ENCODE data around the gene MSX2.
"Not testable (repeated sequence)": the region's sequence is repeated elsewhere in the genome, so short reads cannot be mapped to it uniquely, and the experiment has no call there.

The MSX2 gene

GRCh38 chr5:174759091-174759490 lies 34.7 kb downstream of the MSX2 start:
- H3K4me2 ChIP-seq (ENCODE audit: low read depth, low read length, poor library complexity, severe bottlenecking) = no peak overlapping the region
- H3K9ac ChIP-seq (ENCODE audit: low read depth, low read length, poor library complexity, severe bottlenecking) = no peak overlapping the region
- H2AFZ ChIP-seq (ENCODE audit: low read length) = no peak overlapping the region
- H3K9me3 ChIP-seq (ENCODE audit: insufficient read depth, low read depth, low read length) = no peaks in the 10 kb centered on the region
- no peaks in the 10 kb centered on the region for H4K20me1 ChIP-seq (ENCODE audit: insufficient read depth, low read length, poor library complexity, severe bottlenecking)
- no peaks in the 10 kb centered on the region for H3K36me3 ChIP-seq (ENCODE audit: insufficient read depth, low read length)
- no peaks in the 10 kb centered on the region for H3K79me2 ChIP-seq (ENCODE audit: insufficient read depth, low read length)
- TF ChIP-seq CTCF (conservative IDR thresholded peaks at IDR 0.05; ENCODE audit: low read length) (no peak), EZH2phosphoT487 (IDR thresholded peaks at IDR 0.05; ENCODE audit: borderline replicate concordance) (no peak)
- no peak overlapping the region for H3K4me3 ChIP-seq (ENCODE audit: low read length, poor library complexity, severe bottlenecking)
- H3K4me1 ChIP-seq (ENCODE audit: insufficient read depth, low read length, poor library complexity, severe bottlenecking) = no peaks in the 10 kb centered on the region
- H3K27me3 ChIP-seq (ENCODE audit: insufficient read depth, low read length, poor library complexity, severe bottlenecking) = no peaks in the 10 kb centered on the region
- H3K9me2 ChIP-seq (replicated peaks; ENCODE audit: low read depth, low read length) = no peaks in the 10 kb centered on the region
- H3F3A ChIP-seq (ENCODE audit: low read depth) = no peaks in the 10 kb centered on the region

DNA sequence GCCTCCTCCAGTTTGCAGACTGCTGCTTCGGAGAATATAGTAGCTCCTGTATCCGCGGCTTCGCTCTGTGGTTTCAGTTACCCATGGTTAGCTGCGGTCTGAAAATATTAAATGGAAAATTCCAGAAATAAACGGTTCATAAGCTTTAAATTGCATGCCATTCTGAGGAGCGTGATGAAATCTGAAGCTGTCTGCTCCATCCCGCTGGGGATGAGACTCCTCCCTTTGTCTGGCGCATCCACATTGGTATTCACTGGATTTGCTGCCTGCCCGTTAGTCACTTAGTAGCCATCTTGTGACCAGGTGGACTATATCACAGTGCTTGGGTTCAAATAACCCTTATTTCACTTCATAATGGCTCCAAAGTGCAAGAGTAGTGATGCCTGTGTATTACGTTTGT lies 36.3 kb downstream of the MSX2 start:
- Histone ChIP-seq H3K79me2 (ENCODE audit: insufficient read depth, low read length) (no peaks in the 10 kb centered on the region), H3K4me1 (ENCODE audit: insufficient read depth, low read length, poor library complexity, severe bottlenecking) (no peaks in the 10 kb centered on the region), H3K9ac (ENCODE audit: low read depth, low read length, poor library complexity, severe bottlenecking) (no peak overlapping the region), H3K4me2 (ENCODE audit: low read depth, low read length, poor library complexity, severe bottlenecking) (no peak overlapping the region), H3K9me3 (ENCODE audit: insufficient read depth, low read depth, low read length) (no peaks in the 10 kb centered on the region), H2AFZ (ENCODE audit: low read length) (no peak overlapping the region), H4K20me1 (ENCODE audit: insufficient read depth, low read length, poor library complexity, severe bottlenecking) (no peaks in the 10 kb centered on the region), H3K27me3 (ENCODE audit: insufficient read depth, low read length, poor library complexity, severe bottlenecking) (no peaks in the 10 kb centered on the region), H3K9me2 (replicated peaks; ENCODE audit: low read depth, low read length) (no peaks in the 10 kb centered on the region), H3F3A (ENCODE audit: low read depth) (no peaks in the 10 kb centered on the region), H3K4me3 (ENCODE audit: low read length, poor library complexity, severe bottlenecking) (no peak overlapping the region), H3K36me3 (ENCODE audit: insufficient read depth, low read length) (no peaks in the 10 kb centered on the region)
- no peak for TF ChIP-seq CTCF (conservative IDR thresholded peaks at IDR 0.05; ENCODE audit: low read length)
- no peak for TF ChIP-seq EZH2phosphoT487 (IDR thresholded peaks at IDR 0.05; ENCODE audit: borderline replicate concordance)

GRCh38 chr5:174761341-174761740 lies 37.0 kb downstream of the MSX2 start:
- not testable (repeated sequence) for H3K4me2 ChIP-seq (ENCODE audit: low read depth, low read length, poor library complexity, severe bottlenecking); H3K36me3 ChIP-seq (ENCODE audit: insufficient read depth, low read length); H3K27me3 ChIP-seq (ENCODE audit: insufficient read depth, low read length, poor library complexity, severe bottlenecking); H3K9me2 ChIP-seq (replicated peaks; ENCODE audit: low read depth, low read length); H3K9me3 ChIP-seq (ENCODE audit: insufficient read depth, low read depth, low read length); H3K9ac ChIP-seq (ENCODE audit: low read depth, low read length, poor library complexity, severe bottlenecking); H3K79me2 ChIP-seq (ENCODE audit: insufficient read depth, low read length); H3K4me1 ChIP-seq (ENCODE audit: insufficient read depth, low read length, poor library complexity, severe bottlenecking); H4K20me1 ChIP-seq (ENCODE audit: insufficient read depth, low read length, poor library complexity, severe bottlenecking); H3F3A ChIP-seq (ENCODE audit: low read depth); H2AFZ ChIP-seq (ENCODE audit: low read length); H3K4me3 ChIP-seq (ENCODE audit: low read length, poor library complexity, severe bottlenecking)

- no peaks in the 10 kb centered on the region for H3K27me3 ChIP-seq (ENCODE audit: insufficient read depth, low read length, poor library complexity, severe bottlenecking)
- H3F3A ChIP-seq (ENCODE audit: low read depth) = no peaks in the 10 kb centered on the region
- H4K20me1 ChIP-seq (ENCODE audit: insufficient read depth, low read length, poor library complexity, severe bottlenecking) = no peaks in the 10 kb centered on the region
- no peaks in the 10 kb centered on the region for H3K79me2 ChIP-seq (ENCODE audit: insufficient read depth, low read length)
- TF ChIP-seq EZH2phosphoT487 (IDR thresholded peaks at IDR 0.05; ENCODE audit: borderline replicate concordance) (no peak), CTCF (conservative IDR thresholded peaks at IDR 0.05; ENCODE audit: low read length) (no peak)
- H3K4me1 ChIP-seq (ENCODE audit: insufficient read depth, low read length, poor library complexity, severe bottlenecking) = no peaks in the 10 kb centered on the region
- H3K9me2 ChIP-seq (replicated peaks; ENCODE audit: low read depth, low read length) = no peaks in the 10 kb centered on the region
- H3K36me3 ChIP-seq (ENCODE audit: insufficient read depth, low read length) = no peaks in the 10 kb centered on the region
- no peak overlapping the region for H3K4me3 ChIP-seq (ENCODE audit: low read length, poor library complexity, severe bottlenecking)
- no peaks in the 10 kb centered on the region for H3K9me3 ChIP-seq (ENCODE audit: insufficient read depth, low read depth, low read length)
- no peak overlapping the region for H3K9ac ChIP-seq (ENCODE audit: low read depth, low read length, poor library complexity, severe bottlenecking)
- no peak overlapping the region for H2AFZ ChIP-seq (ENCODE audit: low read length)
- no peak overlapping the region for H3K4me2 ChIP-seq (ENCODE audit: low read depth, low read length, poor library complexity, severe bottlenecking)
These were observed 39.9 kb downstream of the MSX2 start for GRCh38 chr5:174764309-174764708.
